Measurements from ENCODE around the gene RAP1GAP.

RAP1GAP gene

GRCh38 chr1:21610027-21610426, 59.1 kb downstream of the RAP1GAP start:
- TF ChIP-seq EZH2 (IDR thresholded peaks at IDR 0.05; ENCODE audit: borderline replicate concordance, low read depth, low read length, severe bottlenecking) (no peak), CTCF (IDR thresholded peaks at IDR 0.05; ENCODE audit: borderline replicate concordance, extremely low read depth, low read length, poor library complexity, severe bottlenecking) (no peak)
- H3K27ac ChIP-seq (ENCODE audit: low read length) = no peak overlapping the region
- no peaks in the 10 kb centered on the region for H3K4me1 ChIP-seq (ENCODE audit: insufficient read depth, low read length)
- DNase-seq = no peak
- no peak overlapping the region for H3K9ac ChIP-seq (ENCODE audit: low read depth, low read length)
- no peak overlapping the region for H3K4me2 ChIP-seq (ENCODE audit: insufficient read depth, low read length)
- no peak overlapping the region for H3K4me3 ChIP-seq (ENCODE audit: low read depth in 1 of 2, low read length in 2 of 2)
- H3K9me3 ChIP-seq (ENCODE audit: insufficient read depth, low read length, severe bottlenecking) = no peaks in the 10 kb centered on the region
- H3K36me3 ChIP-seq (ENCODE audit: insufficient read depth, low read length) = no peaks in the 10 kb centered on the region
- no peaks in the 10 kb centered on the region for H3K27me3 ChIP-seq (ENCODE audit: insufficient read depth, low read length, poor library complexity)
- no peak for ATAC-seq (ENCODE audit: insufficient read depth, low read depth)
- H4K20me1 ChIP-seq (ENCODE audit: insufficient read depth, low read length) = no peaks in the 10 kb centered on the region; the same call in none of the 2 replicates
- H2AFZ ChIP-seq (ENCODE audit: low read depth, low read length) = no peak overlapping the region
- no peaks in the 10 kb centered on the region for H3K79me2 ChIP-seq (ENCODE audit: insufficient read depth, low read length)

GRCh38 chr1:21608798-21609197, 60.4 kb downstream of the RAP1GAP start:
- Histone ChIP-seq H4K20me1 (ENCODE audit: insufficient read depth, low read length) (no peaks in the 10 kb centered on the region; the same call in none of the 2 replicates), H3K36me3 (ENCODE audit: insufficient read depth, low read length) (no peaks in the 10 kb centered on the region), H3K9ac (ENCODE audit: low read depth, low read length) (no peak overlapping the region), H2AFZ (ENCODE audit: low read depth, low read length) (no peak overlapping the region), H3K9me3 (ENCODE audit: insufficient read depth, low read length, severe bottlenecking) (no peaks in the 10 kb centered on the region), H3K4me2 (ENCODE audit: insufficient read depth, low read length) (no peak overlapping the region), H3K27me3 (ENCODE audit: insufficient read depth, low read length, poor library complexity) (no peaks in the 10 kb centered on the region), H3K4me1 (ENCODE audit: insufficient read depth, low read length) (no peaks in the 10 kb centered on the region), H3K27ac (ENCODE audit: low read length) (no peak overlapping the region), H3K79me2 (ENCODE audit: insufficient read depth, low read length) (no peaks in the 10 kb centered on the region), H3K4me3 (ENCODE audit: low read depth in 1 of 2, low read length in 2 of 2) (no peak overlapping the region)
- no peak for TF ChIP-seq EZH2 (IDR thresholded peaks at IDR 0.05; ENCODE audit: borderline replicate concordance, low read depth, low read length, severe bottlenecking)
- no peak for TF ChIP-seq CTCF (IDR thresholded peaks at IDR 0.05; ENCODE audit: borderline replicate concordance, extremely low read depth, low read length, poor library complexity, severe bottlenecking)
- no peak for ATAC-seq (ENCODE audit: insufficient read depth, low read depth)
- DNase-seq = no peak

- no peaks in the 10 kb centered on the region for H3K27me3 ChIP-seq (ENCODE audit: insufficient read depth, low read length, poor library complexity)
- H4K20me1 ChIP-seq (ENCODE audit: insufficient read depth, low read length) = no peaks in the 10 kb centered on the region; the same call in none of the 2 replicates
- DNase-seq (peak; percentile 12), ATAC-seq (ENCODE audit: insufficient read depth, low read depth) (peak; percentile 39; the same call in 2 of the 3 replicates)
- no peaks in the 10 kb centered on the region for H3K9me3 ChIP-seq (ENCODE audit: insufficient read depth, low read length, severe bottlenecking)
- no peaks in the 10 kb centered on the region for H3K79me2 ChIP-seq (ENCODE audit: insufficient read depth, low read length)
- no peak overlapping the region for H2AFZ ChIP-seq (ENCODE audit: low read depth, low read length)
- H3K27ac ChIP-seq (ENCODE audit: low read length) = no peak overlapping the region
- no peak for TF ChIP-seq EZH2 (IDR thresholded peaks at IDR 0.05; ENCODE audit: borderline replicate concordance, low read depth, low read length, severe bottlenecking)
- TF ChIP-seq CTCF (IDR thresholded peaks at IDR 0.05; ENCODE audit: borderline replicate concordance, extremely low read depth, low read length, poor library complexity, severe bottlenecking) = no peak
- H3K36me3 ChIP-seq (ENCODE audit: insufficient read depth, low read length) = no peaks in the 10 kb centered on the region
- no peak overlapping the region for H3K4me2 ChIP-seq (ENCODE audit: insufficient read depth, low read length)
- no peak overlapping the region for H3K9ac ChIP-seq (ENCODE audit: low read depth, low read length)
- no peak overlapping the region for H3K4me3 ChIP-seq (ENCODE audit: low read depth in 1 of 2, low read length in 2 of 2)
- no peaks in the 10 kb centered on the region for H3K4me1 ChIP-seq (ENCODE audit: insufficient read depth, low read length)
Measured at GRCh38 chr1:21607549-21608529, 61.3 kb downstream of the RAP1GAP start.
